ENCODE measurements around the gene ALDH6A1.

ALDH6A1 gene

DNA sequence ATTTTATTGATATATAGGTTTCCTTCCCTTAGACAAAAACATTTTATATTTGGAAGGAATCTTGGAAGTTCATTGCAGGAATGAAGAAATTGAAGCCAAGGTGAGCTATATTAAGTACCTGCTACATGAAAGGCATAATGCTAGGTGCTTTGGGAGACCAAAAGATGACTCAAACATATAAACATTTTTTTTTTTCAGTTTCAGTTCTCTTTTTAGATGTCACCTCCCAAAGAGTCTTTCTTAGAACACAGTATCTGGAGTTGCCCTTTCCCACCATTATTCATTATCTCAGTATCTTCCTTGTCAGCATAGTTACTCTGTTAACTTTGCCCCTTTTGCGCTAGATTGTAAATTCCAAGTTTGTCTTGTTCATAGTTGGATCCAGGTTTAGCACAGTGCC lies 1.6 kb upstream of the ALDH6A1 start:
- peak; percentile 15 for DNase-seq (ENCODE audit: insufficient read length, low spot score)
- FAIRE-seq, result peak; percentile 57
- TF ChIP-seq TAF1 (IDR thresholded peaks at IDR 0.05; ENCODE audit: low read depth, low read length), result no peak
- peak; percentile 97 for TF ChIP-seq SPI1 (IDR thresholded peaks at IDR 0.05; ENCODE audit: low read depth, low read length)

DNA sequence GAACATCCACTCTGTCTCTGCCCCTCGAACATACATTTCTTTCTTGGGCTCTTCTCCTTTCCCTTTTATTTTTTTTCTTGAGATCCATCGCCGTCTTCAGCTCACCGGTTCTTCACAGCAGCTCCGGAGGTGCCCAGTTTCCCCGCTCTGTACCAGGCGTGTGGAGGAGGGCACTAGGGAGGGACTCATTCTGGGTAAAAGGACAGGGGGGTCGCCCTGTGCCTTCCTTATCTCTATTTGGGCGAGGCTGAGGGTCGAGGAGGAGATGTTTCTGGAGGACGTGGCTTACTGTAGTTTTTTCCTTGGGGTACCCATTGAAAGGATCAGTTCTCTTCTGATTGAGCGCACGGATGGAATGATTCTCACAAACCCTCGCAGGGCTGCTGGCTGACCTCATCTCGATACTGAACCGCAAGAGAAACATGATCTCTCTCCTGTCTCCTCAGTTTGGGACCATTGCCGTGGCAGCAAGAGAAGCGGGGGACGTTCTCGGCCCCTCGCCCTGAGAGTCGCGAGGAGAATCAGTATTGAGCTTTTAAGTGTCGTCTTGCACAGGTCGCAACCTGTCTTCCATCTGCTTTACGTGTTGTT lies 889 bp upstream of the ALDH6A1 start:
- peak; percentile 70 for FAIRE-seq

DNA sequence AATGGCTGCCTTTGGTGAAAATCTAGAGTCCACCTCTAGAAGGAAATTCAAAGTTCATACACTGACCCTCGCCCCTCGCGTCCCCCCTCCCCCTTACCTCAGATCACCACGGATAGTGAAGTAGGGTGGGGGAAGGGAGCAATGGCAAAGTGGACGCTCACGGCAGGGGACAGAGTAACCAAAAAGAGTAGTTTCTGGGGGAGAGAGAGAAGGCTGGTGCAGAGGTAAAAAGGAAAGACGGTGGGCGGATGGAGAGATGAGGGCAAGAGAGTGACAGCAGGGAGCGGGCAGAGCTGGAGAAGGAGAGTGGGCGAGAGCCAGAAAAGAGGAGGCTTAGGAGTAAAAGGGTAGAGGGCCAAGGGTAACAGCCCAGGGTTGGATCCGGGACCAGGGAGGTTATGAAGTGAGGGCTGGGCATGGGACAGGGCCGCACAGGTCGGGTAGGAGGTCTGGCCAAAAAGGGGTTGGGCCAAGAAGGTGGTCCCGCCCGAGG lies 423 bp downstream of the ALDH6A1 start:
- FAIRE-seq, result no peak

More for the DNA sequence above, 889 bp upstream of the ALDH6A1 start:
- TF ChIP-seq SPI1 (IDR thresholded peaks at IDR 0.05; ENCODE audit: low read depth, low read length) (0 out of 2 replicates have a peak, but pooled peaks have one; percentile 17), POLR2A (IDR thresholded peaks at IDR 0.05; ENCODE audit: low read depth, low read length) (peak; percentile 57; the same call in 1 of the 2 replicates), POU2F2 (IDR thresholded peaks at IDR 0.05; ENCODE audit: low read depth, low read length) (no peak), PAX5 (IDR thresholded peaks at IDR 0.05; ENCODE audit: insufficient read depth, low read length, severe bottlenecking) (no peak), POLR2AphosphoS5 (IDR thresholded peaks at IDR 0.05; ENCODE audit: low read depth, low read length) (peak; percentile 25; the same call in 1 of the 2 replicates), TAF1 (IDR thresholded peaks at IDR 0.05; ENCODE audit: low read depth, low read length) (peak; percentile 13)
- DNase-seq (ENCODE audit: insufficient read length, low spot score), result no peak

DNA sequence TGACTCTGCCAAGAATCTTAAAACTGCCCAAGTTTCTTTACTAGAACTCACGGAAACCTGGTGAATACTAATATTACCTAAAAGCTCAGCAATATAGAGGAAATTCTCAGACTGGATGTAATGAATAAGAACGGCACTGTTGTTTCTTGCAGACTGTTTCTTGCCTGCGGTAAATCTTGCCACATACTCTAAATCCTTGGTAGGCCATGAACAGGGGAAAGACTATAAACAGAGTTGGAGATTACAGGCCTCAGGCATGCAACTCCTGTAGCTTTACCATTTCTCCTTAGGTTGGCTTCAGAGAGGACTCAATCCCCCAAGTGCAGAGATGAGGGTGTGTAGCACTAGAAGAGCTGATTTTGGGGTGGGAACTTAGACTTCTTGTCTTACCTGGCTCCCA lies 1.1 kb downstream of the ALDH6A1 start:
- FAIRE-seq, result no peak
- DNase-seq (ENCODE audit: insufficient read length, low spot score), result no peak
- no peak for TF ChIP-seq TAF1 (IDR thresholded peaks at IDR 0.05; ENCODE audit: low read depth, low read length)
- no peak for TF ChIP-seq PAX5 (IDR thresholded peaks at IDR 0.05; ENCODE audit: insufficient read depth, low read length, severe bottlenecking)
- no peak for TF ChIP-seq SPI1 (IDR thresholded peaks at IDR 0.05; ENCODE audit: low read depth, low read length)
- no peak for TF ChIP-seq POLR2A (IDR thresholded peaks at IDR 0.05; ENCODE audit: low read depth, low read length)
- no peak for TF ChIP-seq POLR2AphosphoS5 (IDR thresholded peaks at IDR 0.05; ENCODE audit: low read depth, low read length)
- TF ChIP-seq POU2F2 (IDR thresholded peaks at IDR 0.05; ENCODE audit: low read depth, low read length), result no peak

More for the DNA sequence above, 423 bp downstream of the ALDH6A1 start:
- TF ChIP-seq TAF1 (IDR thresholded peaks at IDR 0.05; ENCODE audit: low read depth, low read length) (no peak), POU2F2 (IDR thresholded peaks at IDR 0.05; ENCODE audit: low read depth, low read length) (no peak), SPI1 (IDR thresholded peaks at IDR 0.05; ENCODE audit: low read depth, low read length) (no peak), POLR2A (IDR thresholded peaks at IDR 0.05; ENCODE audit: low read depth, low read length) (no peak), POLR2AphosphoS5 (IDR thresholded peaks at IDR 0.05; ENCODE audit: low read depth, low read length) (no peak), PAX5 (IDR thresholded peaks at IDR 0.05; ENCODE audit: insufficient read depth, low read length, severe bottlenecking) (no peak)
- DNase-seq (ENCODE audit: insufficient read length, low spot score), result no peak

DNA sequence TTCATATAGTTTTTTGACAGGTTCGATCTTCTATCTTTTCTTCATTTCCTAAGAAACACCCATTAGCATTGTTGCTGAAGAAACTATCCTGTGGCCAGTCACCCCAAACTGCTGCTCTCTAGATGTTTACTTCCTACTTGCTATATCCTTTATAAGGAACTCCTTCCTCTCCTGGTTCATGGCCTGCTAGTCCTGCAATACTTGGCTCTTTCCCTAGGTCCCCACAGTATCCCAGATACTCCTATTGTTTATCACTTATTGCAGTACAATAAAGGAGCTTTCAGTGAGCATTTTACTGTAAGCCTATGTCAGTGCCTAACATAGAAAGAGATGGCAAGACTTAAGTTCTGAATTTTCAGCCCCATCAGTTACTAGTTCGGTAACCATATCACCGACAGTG lies 2.8 kb downstream of the ALDH6A1 start:
- no peak for DNase-seq (ENCODE audit: insufficient read length, low spot score)
- TF ChIP-seq POU2F2 (IDR thresholded peaks at IDR 0.05; ENCODE audit: low read depth, low read length) (no peak), POLR2A (IDR thresholded peaks at IDR 0.05; ENCODE audit: low read depth, low read length) (no peak), PAX5 (IDR thresholded peaks at IDR 0.05; ENCODE audit: insufficient read depth, low read length, severe bottlenecking) (no peak), POLR2AphosphoS5 (IDR thresholded peaks at IDR 0.05; ENCODE audit: low read depth, low read length) (no peak)
- no peak for FAIRE-seq

DNA sequence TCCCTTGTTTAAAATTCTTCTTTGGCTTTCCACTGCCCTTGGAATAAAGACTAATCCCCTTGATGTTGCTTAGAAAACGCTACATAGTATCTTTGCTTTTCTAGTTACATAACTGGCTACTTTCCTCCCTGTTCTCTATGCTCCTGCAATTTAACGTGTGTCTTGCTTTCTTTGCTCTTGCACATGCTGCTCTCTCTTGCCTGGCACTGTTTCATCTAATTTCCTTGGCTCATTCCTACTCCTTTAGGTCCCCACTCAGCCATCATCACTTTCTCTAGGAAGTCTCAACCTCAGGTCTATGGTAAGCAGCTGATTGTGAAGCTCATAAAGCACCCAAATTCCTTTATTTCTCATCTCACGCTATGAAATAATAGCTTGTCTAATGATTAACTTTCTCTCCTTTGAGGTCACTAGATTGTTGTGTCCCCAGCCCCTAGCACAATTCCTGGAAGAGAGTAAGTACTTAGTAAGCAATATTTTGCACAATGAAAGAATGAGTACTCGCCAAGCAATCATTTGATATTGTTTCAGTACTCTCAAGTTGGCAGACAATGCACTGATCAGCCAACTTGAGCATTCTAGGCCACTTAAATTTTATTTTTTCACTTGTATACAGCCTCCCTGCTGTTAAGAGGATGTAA lies 3.3 kb downstream of the ALDH6A1 start:
- no peak for TF ChIP-seq TAF1 (IDR thresholded peaks at IDR 0.05; ENCODE audit: low read depth, low read length)
- no peak for TF ChIP-seq PAX5 (IDR thresholded peaks at IDR 0.05; ENCODE audit: insufficient read depth, low read length, severe bottlenecking)
- no peak for TF ChIP-seq SPI1 (IDR thresholded peaks at IDR 0.05; ENCODE audit: low read depth, low read length)
- TF ChIP-seq POLR2AphosphoS5 (IDR thresholded peaks at IDR 0.05; ENCODE audit: low read depth, low read length), result no peak
- no peak for TF ChIP-seq POLR2A (IDR thresholded peaks at IDR 0.05; ENCODE audit: low read depth, low read length)
- no peak for TF ChIP-seq POU2F2 (IDR thresholded peaks at IDR 0.05; ENCODE audit: low read depth, low read length)
- DNase-seq (ENCODE audit: insufficient read length, low spot score) (no peak), FAIRE-seq (no peak)

DNA sequence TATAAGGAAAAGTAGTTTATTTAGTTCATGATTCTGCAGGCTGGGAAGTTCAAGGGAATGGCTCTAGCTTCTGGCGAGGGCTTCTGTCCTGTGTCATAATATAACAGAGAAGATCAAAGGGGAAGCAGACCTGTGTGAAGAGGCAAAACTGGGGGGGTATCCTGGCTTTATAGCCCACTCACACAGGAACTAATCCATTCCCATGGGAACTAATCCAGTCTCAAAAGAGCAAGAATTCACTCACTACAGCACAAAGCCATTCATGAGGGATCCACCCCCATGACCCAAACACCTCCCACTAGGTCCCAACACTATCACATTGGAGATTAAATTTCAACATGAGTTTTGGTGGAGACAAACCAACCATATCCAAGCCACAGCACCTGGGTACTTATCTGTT lies 6.9 kb downstream of the ALDH6A1 start:
- TF ChIP-seq POU2F2 (IDR thresholded peaks at IDR 0.05; ENCODE audit: low read depth, low read length) (no peak), TAF1 (IDR thresholded peaks at IDR 0.05; ENCODE audit: low read depth, low read length) (no peak), POLR2A (IDR thresholded peaks at IDR 0.05; ENCODE audit: low read depth, low read length) (no peak)
- DNase-seq (ENCODE audit: insufficient read length, low spot score), result no peak
- FAIRE-seq, result no peak

DNA sequence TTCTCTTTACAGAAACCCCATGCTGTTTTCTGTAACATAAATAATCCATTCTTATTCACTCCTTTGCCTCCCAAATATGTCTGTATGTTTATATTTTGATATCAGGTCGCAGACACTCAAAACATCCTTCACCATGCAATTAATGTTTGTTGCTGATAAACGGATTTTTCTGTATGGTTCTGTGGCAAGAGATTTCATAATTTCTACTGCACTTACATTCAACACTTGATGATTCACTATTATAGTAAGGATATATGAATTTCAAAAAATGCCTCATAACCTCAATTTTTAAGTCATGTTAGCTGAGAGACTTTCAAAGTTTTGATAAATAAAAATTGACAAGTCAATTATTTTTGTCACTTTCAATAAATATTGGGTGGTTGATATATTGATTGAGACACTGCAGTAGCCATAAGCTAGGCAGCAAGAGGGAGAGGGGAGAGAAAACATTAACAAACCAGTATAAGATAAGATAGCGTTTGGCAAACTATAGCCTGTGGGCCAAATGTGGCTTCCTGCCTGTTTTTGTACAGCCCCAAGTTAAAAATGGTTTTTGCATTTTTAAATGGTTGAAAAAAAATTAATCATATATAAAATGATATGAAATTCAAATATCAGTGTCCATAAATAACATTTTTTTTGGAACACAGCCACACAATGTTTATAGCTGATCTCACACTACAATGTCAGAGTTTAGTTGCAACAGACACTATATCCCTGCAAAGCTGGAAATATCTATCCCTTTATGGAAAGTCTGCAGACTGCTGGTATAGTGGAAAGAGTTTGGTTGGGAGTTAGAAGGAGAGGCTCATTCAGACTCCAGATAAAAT lies 18.3 kb downstream of the ALDH6A1 start:
- no peak for TF ChIP-seq SPI1 (IDR thresholded peaks at IDR 0.05; ENCODE audit: low read depth, low read length)
- no peak for TF ChIP-seq POU2F2 (IDR thresholded peaks at IDR 0.05; ENCODE audit: low read depth, low read length)
- no peak for TF ChIP-seq PAX5 (IDR thresholded peaks at IDR 0.05; ENCODE audit: insufficient read depth, low read length, severe bottlenecking)
- FAIRE-seq, result no peak
- DNase-seq (ENCODE audit: insufficient read length, low spot score), result no peak

DNA sequence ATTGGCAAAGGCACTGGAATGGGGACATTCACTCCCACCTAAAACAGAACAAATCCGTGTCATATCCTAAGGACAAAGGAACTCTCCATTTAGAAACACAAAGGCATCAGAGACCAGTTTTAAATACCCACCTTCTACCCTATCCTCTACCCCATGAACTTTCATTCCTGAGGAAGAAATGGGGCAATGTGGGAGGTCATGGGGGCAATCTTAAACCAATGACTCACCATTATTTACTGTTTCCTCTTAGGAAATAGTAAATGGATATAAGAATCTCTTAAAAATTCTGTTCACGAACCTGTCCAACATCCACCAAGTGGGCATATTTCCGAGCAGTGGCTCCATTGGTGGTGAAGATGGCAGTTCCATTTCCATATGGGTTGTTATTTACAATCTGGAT lies 19.4 kb downstream of the ALDH6A1 start:
- no peak for DNase-seq (ENCODE audit: insufficient read length, low spot score)
- no peak for FAIRE-seq
- TF ChIP-seq POLR2AphosphoS5 (IDR thresholded peaks at IDR 0.05; ENCODE audit: low read depth, low read length) (no peak), PAX5 (IDR thresholded peaks at IDR 0.05; ENCODE audit: insufficient read depth, low read length, severe bottlenecking) (no peak), SPI1 (IDR thresholded peaks at IDR 0.05; ENCODE audit: low read depth, low read length) (no peak), TAF1 (IDR thresholded peaks at IDR 0.05; ENCODE audit: low read depth, low read length) (no peak), POU2F2 (IDR thresholded peaks at IDR 0.05; ENCODE audit: low read depth, low read length) (no peak), POLR2A (IDR thresholded peaks at IDR 0.05; ENCODE audit: low read depth, low read length) (no peak)

All from GM12891 (cell line).